ENCODE results near the gene TBCK.

GRCh38 chr4:106269711-106270110, 46.3 kb downstream of the TBCK start:
- no peak for TF ChIP-seq GABPB1 (CRISPR knock-in tag; IDR thresholded peaks at IDR 0.05)
- no peak for TF ChIP-seq STAT6 (CRISPR knock-in tag; conservative IDR thresholded peaks at IDR 0.05; ENCODE audit: low read depth)
- no peak for TF ChIP-seq MAX (CRISPR knock-in tag; IDR thresholded peaks at IDR 0.05)
- no peak for TF ChIP-seq CTCF (IDR thresholded peaks at IDR 0.05)
- no peak for TF ChIP-seq SP1 (CRISPR knock-in tag; conservative IDR thresholded peaks at IDR 0.05)
- TF ChIP-seq NFYB (CRISPR knock-in tag; conservative IDR thresholded peaks at IDR 0.05; ENCODE audit: low read depth), result no peak
- no peak for TF ChIP-seq SMAD3 (CRISPR knock-in tag; IDR thresholded peaks at IDR 0.05; ENCODE audit: borderline replicate concordance)
- TF ChIP-seq TCF7 (CRISPR knock-in tag; IDR thresholded peaks at IDR 0.05; ENCODE audit: low read depth), result no peak
- TF ChIP-seq ZBTB43 (CRISPR knock-in tag; IDR thresholded peaks at IDR 0.05), result no peak

All from WTC11 (cell line).